ENCODE data around the gene RHBDF2.

DNA sequence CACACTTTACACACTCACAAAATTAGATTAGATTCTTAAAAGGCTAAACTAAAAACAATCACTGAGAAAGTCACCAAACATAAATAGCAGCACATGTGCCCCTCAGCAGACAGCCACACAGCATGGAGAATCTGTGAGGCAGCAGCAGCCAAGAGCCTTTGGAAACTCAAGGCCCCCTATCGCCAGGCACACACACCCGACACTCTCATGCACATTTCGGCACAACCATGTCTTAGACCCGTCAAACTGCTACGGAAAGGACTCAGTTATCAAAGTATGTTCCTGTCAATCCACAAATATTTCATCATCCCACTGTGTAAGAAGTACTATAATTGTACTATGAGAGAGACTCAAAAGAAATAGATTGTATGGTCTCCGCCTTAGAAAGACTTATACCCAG, 69.2 kb downstream of the RHBDF2 start:
- TF ChIP-seq, protein P1, sequence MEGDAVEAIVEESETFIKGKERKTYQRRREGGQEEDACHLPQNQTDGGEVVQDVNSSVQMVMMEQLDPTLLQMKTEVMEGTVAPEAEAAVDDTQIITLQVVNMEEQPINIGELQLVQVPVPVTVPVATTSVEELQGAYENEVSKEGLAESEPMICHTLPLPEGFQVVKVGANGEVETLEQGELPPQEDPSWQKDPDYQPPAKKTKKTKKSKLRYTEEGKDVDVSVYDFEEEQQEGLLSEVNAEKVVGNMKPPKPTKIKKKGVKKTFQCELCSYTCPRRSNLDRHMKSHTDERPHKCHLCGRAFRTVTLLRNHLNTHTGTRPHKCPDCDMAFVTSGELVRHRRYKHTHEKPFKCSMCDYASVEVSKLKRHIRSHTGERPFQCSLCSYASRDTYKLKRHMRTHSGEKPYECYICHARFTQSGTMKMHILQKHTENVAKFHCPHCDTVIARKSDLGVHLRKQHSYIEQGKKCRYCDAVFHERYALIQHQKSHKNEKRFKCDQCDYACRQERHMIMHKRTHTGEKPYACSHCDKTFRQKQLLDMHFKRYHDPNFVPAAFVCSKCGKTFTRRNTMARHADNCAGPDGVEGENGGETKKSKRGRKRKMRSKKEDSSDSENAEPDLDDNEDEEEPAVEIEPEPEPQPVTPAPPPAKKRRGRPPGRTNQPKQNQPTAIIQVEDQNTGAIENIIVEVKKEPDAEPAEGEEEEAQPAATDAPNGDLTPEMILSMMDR (IDR thresholded peaks at IDR 0.05; ENCODE audit: poor library complexity), result no peak
- TF ChIP-seq EZH2 (IDR thresholded peaks at IDR 0.05; ENCODE audit: borderline replicate concordance) (no peak), EZH2phosphoT487 (IDR thresholded peaks at IDR 0.05; ENCODE audit: low read depth, severe bottlenecking, unreplicated experiment) (no peak)
